Mesendoderm (in vitro differentiated cells): ENCODE data around the gene POLD3.

ENCODE experiments used
- DNase-seq: peaks from one replicate; pipeline ENCODE4 v3.0.0; 2013
- H2AK5ac ChIP-seq: 2 replicates; pipeline ENCODE4 v1.6.1; 2013; ENCODE audit warnings: low read length, inconsistent platforms
- H2BK120ac ChIP-seq: 2 replicates; pipeline ENCODE4 v1.6.1; 2013; ENCODE audit warnings: low read depth, mild to moderate bottlenecking, low read length, moderate library complexity, mixed read lengths
- H2BK15ac ChIP-seq: replicated peaks from 2 replicates; pipeline ENCODE4 v1.6.1; 2013; ENCODE audit warnings: low read depth, mild to moderate bottlenecking, moderate library complexity
- H2BK5ac ChIP-seq: 2 replicates; pipeline ENCODE4 v1.6.1; 2013; ENCODE audit warnings: low read length, inconsistent platforms
- H3K18ac ChIP-seq: 2 replicates; pipeline ENCODE4 v1.6.1; 2013; ENCODE audit warnings: mild to moderate bottlenecking, low read length, mixed read lengths
- H3K23ac ChIP-seq: one replicate; pipeline ENCODE4 v1.6.1; 2013; ENCODE audit warnings: low read length
- H3K27ac ChIP-seq: 2 replicates; pipeline ENCODE4 v1.5.1; 2013; ENCODE audit warnings: low read depth, mild to moderate bottlenecking, inconsistent platforms, low read length, moderate library complexity
- H3K27me3 ChIP-seq: 2 replicates; pipeline ENCODE4 v1.6.1; 2013; ENCODE audit warnings: low read length, control low read depth, mild to moderate bottlenecking, inconsistent platforms; ENCODE audit not compliant: insufficient read depth, poor library complexity
- H3K36me3 ChIP-seq: 2 replicates; pipeline ENCODE4 v1.6.1; 2013; ENCODE audit warnings: low read length, inconsistent platforms; ENCODE audit not compliant: control insufficient read depth, insufficient read depth
- H3K4ac ChIP-seq: one replicate; pipeline ENCODE4 v1.6.1; 2013; ENCODE audit warnings: low read depth, mild to moderate bottlenecking, low read length, moderate library complexity
- H3K4me1 ChIP-seq: 2 replicates; pipeline ENCODE4 v1.6.1; 2013; ENCODE audit warnings: low read depth, low read length, inconsistent platforms; ENCODE audit not compliant: control insufficient read depth
- H3K4me2 ChIP-seq: 2 replicates; pipeline ENCODE4 v1.6.1; 2013; ENCODE audit warnings: low read length
- H3K4me3 ChIP-seq: 2 replicates; pipeline ENCODE4 v1.5.1; 2013; ENCODE audit warnings: mild to moderate bottlenecking, low read length
- H3K56ac ChIP-seq: one replicate; pipeline ENCODE4 v1.6.1; 2013; ENCODE audit warnings: low read length
- H3K79me1 ChIP-seq: 2 replicates; pipeline ENCODE4 v1.6.1; 2013; ENCODE audit warnings: low read length, inconsistent platforms
- H3K79me2 ChIP-seq: 2 replicates; pipeline ENCODE4 v1.6.1; 2013; ENCODE audit warnings: mild to moderate bottlenecking, low read length; ENCODE audit not compliant: control insufficient read depth, insufficient read depth
- H3K9ac ChIP-seq: 2 replicates; pipeline ENCODE4 v1.6.1; 2013; ENCODE audit warnings: low read length, inconsistent platforms
- H4K5ac ChIP-seq: one replicate; pipeline ENCODE4 v1.6.1; 2013; ENCODE audit warnings: low read length
- H4K8ac ChIP-seq: one replicate; pipeline ENCODE4 v1.6.1; 2013; ENCODE audit warnings: low read depth, mild to moderate bottlenecking, control low read depth, low read length, moderate library complexity
- WGBS: extraction: QIAGEN DNeasy Blood & Tissue Kit; methylation state at CpG from one replicate; pipeline ENCODE4 v1.1.7; 2013; ENCODE audit warnings: low lambda C conversion rate, missing lambda C conversion rate; ENCODE audit not compliant: insufficient coverage; ENCODE audit errors: extremely low coverage; 5-methylcytosine and 5-hydroxymethylcytosine counted together

POLD3 gene

GRCh38 chr11:74626130-74626529 is 33.7 kb downstream of the POLD3 start:
- Histone ChIP-seq H3K79me2 (no peaks in the 10 kb centered on the region), H2AK5ac (no peak overlapping the region), H4K5ac (no peak overlapping the region), H3K23ac (no peak overlapping the region), H3K56ac (no peak overlapping the region), H3K27ac (no peak overlapping the region), H3K4me3 (no peak overlapping the region), H3K36me3 (peaks cover 2% of the 10 kb centered on the region), H3K4ac (no peak overlapping the region), H4K8ac (no peak overlapping the region), H3K79me1 (no peaks in the 10 kb centered on the region), H3K9ac (no peak overlapping the region), H2BK120ac (no peak overlapping the region), H3K4me2 (no peak overlapping the region), H2BK15ac (no peak overlapping the region), H3K18ac (no peak overlapping the region), H3K27me3 (no peaks in the 10 kb centered on the region), H2BK5ac (no peak overlapping the region), H3K4me1 (no peaks in the 10 kb centered on the region)
- no peak for DNase-seq
- no CpG with 5 or more reads among the region's 4 CpGs for WGBS

DNA sequence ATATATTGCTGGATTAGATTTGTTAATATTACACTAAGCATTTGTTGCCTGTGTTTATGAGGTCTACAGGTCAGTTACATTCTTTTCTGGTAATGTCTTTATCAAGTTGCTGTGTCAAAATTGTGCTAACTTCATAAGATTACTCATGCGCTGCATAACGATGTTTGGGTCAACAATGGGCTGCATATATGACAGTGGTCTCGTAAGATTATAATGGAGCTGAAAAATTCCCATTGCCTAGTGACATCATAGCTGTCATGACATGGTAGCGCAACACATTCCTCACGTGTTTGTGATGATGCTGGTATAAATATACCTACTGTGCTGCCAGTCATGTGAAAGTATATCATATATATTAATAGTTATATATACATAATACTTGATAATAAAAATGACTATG is 34.2 kb downstream of the POLD3 start:
- Histone ChIP-seq H2AK5ac (no peak overlapping the region), H3K23ac (no peak overlapping the region), H2BK120ac (no peak overlapping the region), H3K36me3 (peaks cover 2% of the 10 kb centered on the region), H3K79me2 (no peaks in the 10 kb centered on the region), H3K4me2 (no peak overlapping the region), H3K9ac (no peak overlapping the region), H3K4ac (no peak overlapping the region), H4K5ac (no peak overlapping the region), H3K79me1 (no peaks in the 10 kb centered on the region), H3K18ac (no peak overlapping the region), H3K56ac (no peak overlapping the region), H4K8ac (no peak overlapping the region), H3K27ac (no peak overlapping the region), H2BK15ac (no peak overlapping the region), H2BK5ac (no peak overlapping the region), H3K4me3 (no peak overlapping the region), H3K27me3 (no peaks in the 10 kb centered on the region), H3K4me1 (no peaks in the 10 kb centered on the region)
- WGBS: no CpG with 5 or more reads among the region's 5 CpGs
- no peak for DNase-seq

- H3K4ac ChIP-seq: no peak overlapping the region
- H4K8ac ChIP-seq: no peak overlapping the region
- no peak overlapping the region for H3K56ac ChIP-seq
- DNase-seq: no peak
- no peak overlapping the region for H3K4me2 ChIP-seq
- H2BK120ac ChIP-seq: no peak overlapping the region
- H3K23ac ChIP-seq: no peak overlapping the region
- H3K27me3 ChIP-seq: no peaks in the 10 kb centered on the region
- no peak overlapping the region for H2BK15ac ChIP-seq
- no peaks in the 10 kb centered on the region for H3K4me1 ChIP-seq
- H3K18ac ChIP-seq: no peak overlapping the region
- H4K5ac ChIP-seq: no peak overlapping the region
- no peaks in the 10 kb centered on the region for H3K79me2 ChIP-seq
- no peaks in the 10 kb centered on the region for H3K79me1 ChIP-seq
- H3K36me3 ChIP-seq: peaks cover 2% of the 10 kb centered on the region
- H2BK5ac ChIP-seq: no peak overlapping the region
- H3K27ac ChIP-seq: no peak overlapping the region
- no CpG with 5 or more reads among the region's 3 CpGs for WGBS
- no peak overlapping the region for H3K4me3 ChIP-seq
- no peak overlapping the region for H3K9ac ChIP-seq
- H2AK5ac ChIP-seq: no peak overlapping the region
Measured at GRCh38 chr11:74627381-74627780, 35.0 kb downstream of the POLD3 start.

DNA sequence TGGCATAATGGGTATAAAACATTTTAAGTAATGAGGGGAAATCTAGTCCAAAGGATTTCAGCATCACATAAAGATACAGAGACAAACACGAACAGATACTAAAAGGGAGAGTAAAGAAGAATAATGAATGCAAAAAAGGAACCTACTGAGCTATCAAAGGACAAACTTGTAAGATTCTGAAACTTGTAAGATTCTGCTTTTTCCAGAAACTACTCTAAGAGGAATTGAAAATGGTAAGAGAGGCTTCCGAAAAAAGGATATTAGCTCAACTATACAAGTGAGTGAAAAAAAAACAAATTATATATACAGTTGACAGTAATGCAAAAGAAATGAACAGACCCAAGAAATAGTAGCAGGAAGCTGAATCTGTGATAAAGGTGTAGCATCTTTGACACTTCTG is 37.7 kb downstream of the POLD3 start:
- no peak overlapping the region for H3K18ac ChIP-seq
- no CpG with 5 or more reads among the region's 2 CpGs for WGBS
- no peak for DNase-seq
- H3K79me1 ChIP-seq: no peaks in the 10 kb centered on the region
- no peaks in the 10 kb centered on the region for H3K79me2 ChIP-seq
- no peak overlapping the region for H4K8ac ChIP-seq
- no peak overlapping the region for H2BK120ac ChIP-seq
- H3K27me3 ChIP-seq: no peaks in the 10 kb centered on the region
- no peak overlapping the region for H3K56ac ChIP-seq
- H4K5ac ChIP-seq: no peak overlapping the region
- H3K36me3 ChIP-seq: peaks cover 5% of the 10 kb centered on the region
- H3K23ac ChIP-seq: no peak overlapping the region
- H2AK5ac ChIP-seq: no peak overlapping the region
- H2BK5ac ChIP-seq: no peak overlapping the region
- no peak overlapping the region for H3K4me3 ChIP-seq
- no peak overlapping the region for H3K4ac ChIP-seq
- no peak overlapping the region for H3K9ac ChIP-seq
- no peak overlapping the region for H2BK15ac ChIP-seq
- H3K4me2 ChIP-seq: no peak overlapping the region
- no peak overlapping the region for H3K27ac ChIP-seq
- H3K4me1 ChIP-seq: no peaks in the 10 kb centered on the region

DNA sequence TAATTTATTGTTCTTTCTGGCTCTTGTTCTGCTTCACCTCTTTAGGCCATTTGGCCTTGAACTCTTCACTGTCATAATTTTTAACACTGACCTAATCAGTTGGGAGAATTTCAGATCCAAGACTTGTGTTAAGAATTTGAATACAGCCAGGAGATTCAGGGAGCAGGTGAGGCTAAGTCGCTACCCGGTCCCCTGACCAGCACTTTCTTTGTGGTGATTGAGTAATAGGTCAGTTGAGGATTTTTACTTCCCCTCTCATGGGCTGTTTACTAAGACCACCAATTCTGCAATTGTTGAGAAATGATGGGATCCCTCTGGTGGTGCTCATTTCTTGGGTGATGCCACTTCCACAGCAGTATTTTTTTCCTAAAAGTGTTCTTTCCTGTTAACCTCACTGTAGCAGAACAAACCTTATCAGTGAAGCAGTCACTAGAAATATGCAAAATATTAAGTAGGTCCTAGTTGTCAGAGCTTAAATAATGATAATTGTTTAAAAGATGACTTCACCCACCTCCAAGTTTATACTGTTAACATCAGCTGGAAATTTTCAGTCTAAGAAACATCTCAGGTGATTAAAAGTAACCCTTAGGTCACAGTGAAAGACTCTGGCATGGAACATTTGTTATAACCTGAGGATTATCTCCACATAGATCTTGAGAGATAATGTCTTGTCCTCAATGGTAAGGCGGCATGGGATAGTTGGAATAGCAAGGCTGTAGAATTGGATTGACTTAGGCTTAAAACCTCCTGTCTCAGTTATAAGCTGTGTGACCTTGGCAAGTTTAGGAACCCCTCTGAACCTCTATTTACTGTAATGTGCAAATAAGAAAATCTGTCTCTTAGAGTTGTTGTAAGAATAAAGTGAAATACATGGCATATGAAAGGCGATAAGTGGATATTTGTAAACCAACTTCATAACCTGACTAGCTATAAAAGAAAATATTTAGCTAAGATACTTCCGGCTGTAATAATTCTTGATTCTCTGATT is 41.3 kb downstream of the POLD3 start:
- Histone ChIP-seq H3K56ac (no peak overlapping the region), H3K4me3 (no peak overlapping the region), H3K9ac (no peak overlapping the region), H3K36me3 (peaks cover 5% of the 10 kb centered on the region), H2AK5ac (no peak overlapping the region), H4K5ac (no peak overlapping the region), H3K4me2 (no peak overlapping the region), H2BK120ac (no peak overlapping the region), H3K27ac (no peak overlapping the region), H3K18ac (no peak overlapping the region), H3K4ac (no peak overlapping the region), H3K27me3 (no peaks in the 10 kb centered on the region), H4K8ac (no peak overlapping the region), H3K79me2 (no peaks in the 10 kb centered on the region), H3K4me1 (no peaks in the 10 kb centered on the region), H3K23ac (no peak overlapping the region), H2BK5ac (no peak overlapping the region), H2BK15ac (no peak overlapping the region), H3K79me1 (no peaks in the 10 kb centered on the region)
- WGBS: no CpG with 5 or more reads among the region's 5 CpGs
- DNase-seq: no peak
